HFF-Myc (cell line): ENCODE data around the gene PRSS12.

Experiments used
- DNase-seq: peaks from one replicate; pipeline ENCODE4 v3.0.0-alpha.2; 2011; ENCODE audit warnings: low read depth; ENCODE audit errors: extremely low read depth
- H3K4me3 ChIP-seq: replicated peaks from 2 replicates; pipeline ENCODE4 v1.5.1; 2011; ENCODE audit warnings: low read depth, mild to moderate bottlenecking, control low read depth, low read length
- TF ChIP-seq, protein P1 (sequence below): IDR thresholded peaks from 2 replicates; pipeline ENCODE4 v1.5.1; 2012; ENCODE audit warnings: mild to moderate bottlenecking, low read depth, low read length, control low read depth; ENCODE audit errors: missing control alignments

Gene PRSS12

DNA sequence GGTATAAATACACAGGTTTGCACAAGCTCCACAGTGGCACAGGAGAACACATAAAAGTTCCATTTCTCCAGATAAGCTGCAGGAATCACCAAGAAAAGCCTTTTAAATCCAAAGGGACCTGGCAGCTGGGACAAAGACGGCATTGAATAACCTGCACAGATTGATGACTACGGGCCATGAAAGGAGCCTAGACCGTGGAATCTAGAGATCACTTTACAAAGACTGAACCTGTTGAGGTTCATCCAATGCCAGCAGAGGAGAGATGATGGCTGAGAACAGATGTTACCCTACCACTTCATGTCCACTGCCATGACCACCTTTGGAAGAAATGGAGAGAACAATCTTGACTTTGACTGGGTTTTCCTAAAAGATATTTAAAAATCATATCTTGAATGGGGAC, 88.7 kb downstream of the PRSS12 start:
- H3K4me3 ChIP-seq = no peak overlapping the region
- DNase-seq = no peak
- TF ChIP-seq, protein P1, sequence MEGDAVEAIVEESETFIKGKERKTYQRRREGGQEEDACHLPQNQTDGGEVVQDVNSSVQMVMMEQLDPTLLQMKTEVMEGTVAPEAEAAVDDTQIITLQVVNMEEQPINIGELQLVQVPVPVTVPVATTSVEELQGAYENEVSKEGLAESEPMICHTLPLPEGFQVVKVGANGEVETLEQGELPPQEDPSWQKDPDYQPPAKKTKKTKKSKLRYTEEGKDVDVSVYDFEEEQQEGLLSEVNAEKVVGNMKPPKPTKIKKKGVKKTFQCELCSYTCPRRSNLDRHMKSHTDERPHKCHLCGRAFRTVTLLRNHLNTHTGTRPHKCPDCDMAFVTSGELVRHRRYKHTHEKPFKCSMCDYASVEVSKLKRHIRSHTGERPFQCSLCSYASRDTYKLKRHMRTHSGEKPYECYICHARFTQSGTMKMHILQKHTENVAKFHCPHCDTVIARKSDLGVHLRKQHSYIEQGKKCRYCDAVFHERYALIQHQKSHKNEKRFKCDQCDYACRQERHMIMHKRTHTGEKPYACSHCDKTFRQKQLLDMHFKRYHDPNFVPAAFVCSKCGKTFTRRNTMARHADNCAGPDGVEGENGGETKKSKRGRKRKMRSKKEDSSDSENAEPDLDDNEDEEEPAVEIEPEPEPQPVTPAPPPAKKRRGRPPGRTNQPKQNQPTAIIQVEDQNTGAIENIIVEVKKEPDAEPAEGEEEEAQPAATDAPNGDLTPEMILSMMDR = no peak

DNA sequence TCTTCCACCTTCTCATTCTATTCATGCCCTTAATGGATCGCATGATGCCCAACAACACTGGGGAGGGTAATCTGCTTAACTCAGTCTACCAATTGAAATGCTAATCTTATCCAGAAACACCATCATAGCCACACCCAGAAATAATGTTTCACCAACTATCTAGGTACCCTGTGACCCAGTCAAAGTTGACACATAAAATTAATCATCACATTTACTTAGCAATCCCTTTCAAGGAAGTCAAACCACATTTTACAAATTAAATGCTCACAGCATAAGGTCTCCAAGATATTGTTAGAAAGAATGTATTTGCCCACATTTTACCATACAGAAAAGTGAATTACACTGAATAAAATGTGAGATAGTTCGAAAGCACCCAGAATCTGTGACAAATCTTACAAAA, 92.5 kb downstream of the PRSS12 start:
- no peak overlapping the region for H3K4me3 ChIP-seq
- no peak for DNase-seq
- TF ChIP-seq, protein P1 = no peak

DNA sequence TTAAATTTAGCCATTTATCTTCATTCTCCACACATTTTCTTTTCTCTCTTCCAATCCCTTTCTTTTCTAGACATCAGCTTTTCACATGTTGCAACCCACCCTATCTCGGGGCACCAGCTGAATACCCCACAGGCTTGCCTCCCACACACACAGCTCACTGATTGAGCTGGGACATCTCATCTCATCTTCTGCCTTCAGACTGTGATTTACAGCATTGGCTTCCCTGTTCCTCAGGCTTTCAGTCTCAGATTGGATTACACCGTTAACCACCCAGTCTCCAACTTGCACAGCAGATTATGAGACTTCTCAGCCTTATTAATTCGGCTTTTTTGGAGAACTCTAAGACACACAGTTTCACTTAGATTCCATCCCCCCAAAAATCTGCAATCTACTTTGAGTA, 93.7 kb downstream of the PRSS12 start:
- DNase-seq = no peak
- H3K4me3 ChIP-seq = no peak overlapping the region
- TF ChIP-seq, protein P1 = no peak

DNA sequence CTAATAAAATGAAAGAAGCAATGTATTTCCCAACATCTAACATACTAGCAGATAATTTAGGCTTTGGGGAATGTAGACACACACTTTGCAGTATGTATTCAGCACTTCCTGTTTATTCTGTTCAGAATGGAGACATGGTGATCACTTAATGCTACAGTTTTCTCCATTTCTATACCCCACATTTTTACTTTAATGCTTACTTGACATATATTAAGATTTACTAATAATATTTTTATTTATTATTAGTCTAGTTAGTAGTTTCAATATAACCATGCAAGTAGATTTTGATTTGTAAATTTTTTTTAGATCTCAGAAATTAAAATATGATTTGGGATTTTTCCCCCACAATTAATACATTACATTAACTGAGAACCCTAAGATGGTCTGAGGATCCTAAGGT, 98.4 kb downstream of the PRSS12 start:
- H3K4me3 ChIP-seq = no peak overlapping the region
- DNase-seq = no peak
- TF ChIP-seq, protein P1 = no peak

DNA sequence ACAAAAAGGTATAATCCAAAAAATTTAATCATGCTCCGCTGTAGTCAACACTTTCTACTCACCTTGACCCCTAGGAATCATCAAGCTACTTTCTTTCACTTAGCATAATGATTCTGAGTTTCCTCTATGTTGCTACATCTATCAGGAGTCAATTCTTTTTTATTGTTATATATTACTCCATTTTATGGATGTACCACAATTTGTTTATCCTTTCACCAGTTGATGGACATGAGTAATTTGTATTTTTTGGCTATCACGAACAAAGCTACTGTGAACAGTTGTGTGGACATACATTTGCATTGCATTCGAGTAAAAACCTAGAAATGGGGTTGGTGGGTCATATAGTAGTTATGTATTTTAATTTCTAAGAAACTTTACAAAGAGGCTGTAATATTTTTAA, 102.9 kb downstream of the PRSS12 start:
- TF ChIP-seq, protein P1 = no peak
- no peak for DNase-seq

DNA sequence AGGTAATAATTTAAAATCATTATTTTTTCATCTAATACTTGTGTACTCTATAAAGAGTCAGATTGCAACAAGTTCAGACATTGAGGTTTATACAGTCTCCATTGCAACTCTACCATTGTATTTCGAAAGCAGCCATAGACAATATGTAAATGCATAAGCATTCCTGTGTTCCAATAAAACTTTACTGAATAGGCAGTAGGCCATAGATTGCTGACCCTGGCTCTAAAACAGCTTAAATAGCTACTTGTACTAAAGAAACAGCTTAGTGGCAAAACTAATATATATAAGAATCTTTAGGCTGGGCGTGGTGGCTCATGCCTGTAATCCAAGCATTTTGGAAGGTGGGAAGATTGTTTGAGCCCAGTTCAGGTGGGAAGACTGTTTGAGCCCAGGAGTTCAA, 115.3 kb downstream of the PRSS12 start:
- no peak for DNase-seq
- H3K4me3 ChIP-seq = no peak overlapping the region
- TF ChIP-seq, protein P1 = no peak

More for the DNA sequence above, 102.9 kb downstream of the PRSS12 start:
- no peak overlapping the region for H3K4me3 ChIP-seq

DNA sequence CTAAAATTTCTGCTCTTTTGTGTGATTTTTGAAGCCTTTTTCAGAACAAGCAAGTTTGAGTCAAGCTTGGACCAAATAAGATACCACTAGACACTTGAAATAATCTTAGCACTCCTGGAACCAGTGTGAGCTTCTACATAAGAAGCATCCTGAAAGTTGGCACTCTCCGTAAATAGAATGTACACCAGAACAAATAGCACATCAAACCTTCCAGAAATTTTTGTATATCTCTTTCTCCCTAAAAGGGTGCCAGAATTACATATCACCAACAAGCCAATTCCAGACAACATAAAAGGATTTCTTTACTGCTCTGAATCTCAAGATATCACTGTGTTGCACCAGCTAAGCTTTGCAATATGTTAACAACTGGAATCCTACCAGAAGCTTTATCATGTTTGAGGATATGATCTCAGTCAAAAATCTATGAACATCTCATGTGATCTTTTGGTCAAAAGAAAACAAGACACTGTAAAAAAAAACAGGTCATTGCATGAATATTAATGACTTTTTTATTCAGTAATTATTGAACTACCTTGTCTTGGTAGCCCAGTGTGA, 117.2 kb downstream of the PRSS12 start:
- TF ChIP-seq, protein P1 = no peak
- DNase-seq = no peak
- H3K4me3 ChIP-seq = no peak overlapping the region
